Middle frontal gyrus (tissue), 1 donor: ENCODE data around the gene APOE.
"Not testable (repeated sequence)": the region's sequence is repeated elsewhere in the genome, so short reads cannot be mapped to it uniquely, and the experiment has no call there.

Source experiments
- DNase-seq: peaks from one replicate; pipeline ENCODE4 v3.0.0-alpha.2; 2015; ENCODE audit warnings: low spot score; ENCODE audit errors: extremely low spot score

The APOE gene

GRCh38 chr19:44905437-44906160, at the start of gene APOE:
TSS of gene APOE (plus strand) at chr19:44905796. CDS start at chr19:44906625, 829 bp downstream.
- no peak for DNase-seq

- no peak for DNase-seq
Measured at GRCh38 chr19:44856421-44857083, 49.0 kb upstream of the APOE start.

- no peak for DNase-seq
Measured at GRCh38 chr19:44857837-44858236, 47.8 kb upstream of the APOE start.

- not testable (repeated sequence) for DNase-seq
Measured at GRCh38 chr19:44861576-44861975, 44.0 kb upstream of the APOE start.

- DNase-seq, result no peak
Measured at GRCh38 chr19:44863990-44864389, 41.6 kb upstream of the APOE start.

- DNase-seq, result no peak
Measured at GRCh38 chr19:44865196-44865767, 40.3 kb upstream of the APOE start.

- DNase-seq, result no peak
Measured at GRCh38 chr19:44866664-44867063, 38.9 kb upstream of the APOE start.

- DNase-seq, result no peak
Measured at GRCh38 chr19:44867578-44867977, 38.0 kb upstream of the APOE start.

GRCh38 chr19:44869733-44870470, 35.7 kb upstream of the APOE start:
- DNase-seq, result no peak

- DNase-seq, result no peak
Measured at GRCh38 chr19:44871809-44872208, 33.8 kb upstream of the APOE start.

- no peak for DNase-seq
Measured at GRCh38 chr19:44872661-44873060, 32.9 kb upstream of the APOE start.

- DNase-seq, result no peak
Measured at GRCh38 chr19:44874317-44874716, 31.3 kb upstream of the APOE start.

GRCh38 chr19:44875666-44876451, 29.7 kb upstream of the APOE start:
- no peak for DNase-seq

- DNase-seq, result no peak
Measured at GRCh38 chr19:44876930-44877535, 28.6 kb upstream of the APOE start.

- DNase-seq, result no peak
Measured at GRCh38 chr19:44878120-44878865, 27.3 kb upstream of the APOE start.

- DNase-seq, result no peak
Measured at GRCh38 chr19:44879309-44880065, 26.1 kb upstream of the APOE start.

GRCh38 chr19:44882063-44882462, 23.5 kb upstream of the APOE start:
- DNase-seq, result no peak

- not testable (repeated sequence) for DNase-seq
Measured at GRCh38 chr19:44882619-44883397, 22.8 kb upstream of the APOE start.
